Measurements from ENCODE around the gene BICD1. TPM values are rescaled to one million over a fixed set of nuclear protein-coding genes. Genes with fewer than 3 reads are reported as not detected.

Gene BICD1
- total and polyA plus RNA-seq, 2 donors (not counting 1 experiment from before 2014, with no cell fraction given) = 15.2 to 93.5 TPM

DNA sequence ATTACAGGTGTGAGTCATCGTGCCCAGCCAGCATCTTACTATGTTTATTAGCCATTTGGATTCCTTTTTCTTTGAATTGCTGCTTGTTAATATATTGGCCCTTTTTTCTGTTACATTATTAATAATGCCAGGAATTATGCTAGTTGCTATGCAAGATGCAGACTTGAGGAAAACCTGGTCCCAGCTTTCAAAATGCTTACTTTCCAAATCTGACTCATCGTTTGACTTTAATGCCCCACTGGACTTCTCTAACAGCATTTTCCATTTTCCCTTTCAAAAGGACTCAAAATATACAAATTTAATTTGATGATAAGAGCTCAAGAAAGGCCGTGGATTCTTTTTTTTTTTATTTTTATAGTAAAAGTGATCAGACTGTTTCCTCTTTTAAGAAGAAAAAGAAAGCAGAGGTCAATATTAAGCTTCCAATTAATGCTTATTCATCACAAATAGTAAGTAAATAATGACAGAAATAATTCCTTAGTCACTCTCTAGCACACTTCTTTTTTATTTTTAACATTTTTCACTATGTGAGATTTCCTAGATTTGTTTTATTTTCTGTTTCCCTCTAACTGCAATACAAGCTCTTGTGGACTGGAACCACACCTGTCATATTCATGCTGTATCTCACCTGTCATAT lies 146.6 kb downstream of the BICD1 start:
- peaks cover 1 to 8% (median 7%) of the 10 kb centered on the region in 3 donors for H3K9me3 ChIP-seq (ENCODE audit: control extremely low read depth in 1 of 3, control insufficient read depth in 2 of 3, insufficient read depth in 1 of 3, low read length in 2 of 3)
- no peak overlapping the region for H3K4me3 ChIP-seq (ENCODE audit: control extremely low read depth in 1 of 5, extremely low read depth in 1 of 5, insufficient read depth in 1 of 5, low read depth in 2 of 5, low read length in 4 of 5)
- H3K79me2 ChIP-seq (ENCODE audit: control insufficient read depth, insufficient read depth, low read length) = peaks cover 7% of the 10 kb centered on the region
- Mint-ChIP-seq H3K9me3 (ENCODE audit: insufficient read depth) (peaks cover 3% of the 10 kb centered on the region), H3K27ac (no peak overlapping the region), H3K4me3 (no peak overlapping the region), H3K4me1 (peaks cover 22% of the 10 kb centered on the region), H3K27me3 (no peaks in the 10 kb centered on the region)
- POLR2A ChIA-PET = interaction anchor here (0.5 to 1.5 kb wide), 3 partner anchors 12 to 37 kb away, joined by 3 to 5 read pairs (median 3); no protein-coding TSS in a partner anchor
- no peak for ATAC-seq (ENCODE audit: low read depth)
- H3K27me3 ChIP-seq (replicated peaks in 1 of 4; ENCODE audit: control extremely low read depth in 1 of 4, control insufficient read depth in 3 of 4, insufficient read depth in 4 of 4, low read length in 3 of 4) = no peaks in the 10 kb centered on the region
- H3K4me1 ChIP-seq (ENCODE audit: control insufficient read depth in 2 of 2, insufficient read depth in 2 of 2, low read length in 2 of 2) = peaks cover 3 to 8% of the 10 kb centered on the region in 2 donors
- H3K27ac ChIP-seq (ENCODE audit: low read length in 2 of 2) = peak overlapping the region in 1 of 2 donors; percentile 11
- H3K4me2 ChIP-seq (replicated peaks; ENCODE audit: low read depth, low read length, poor library complexity, severe bottlenecking) = no peak overlapping the region
- H3K9ac ChIP-seq (ENCODE audit: low read length) = peak overlapping the region; percentile 27
- no peak for TF ChIP-seq EZH2 (IDR thresholded peaks at IDR 0.05; ENCODE audit: borderline replicate concordance, insufficient read depth, low read depth, low read length, poor library complexity, severe bottlenecking)
- TF ChIP-seq, protein P1, sequence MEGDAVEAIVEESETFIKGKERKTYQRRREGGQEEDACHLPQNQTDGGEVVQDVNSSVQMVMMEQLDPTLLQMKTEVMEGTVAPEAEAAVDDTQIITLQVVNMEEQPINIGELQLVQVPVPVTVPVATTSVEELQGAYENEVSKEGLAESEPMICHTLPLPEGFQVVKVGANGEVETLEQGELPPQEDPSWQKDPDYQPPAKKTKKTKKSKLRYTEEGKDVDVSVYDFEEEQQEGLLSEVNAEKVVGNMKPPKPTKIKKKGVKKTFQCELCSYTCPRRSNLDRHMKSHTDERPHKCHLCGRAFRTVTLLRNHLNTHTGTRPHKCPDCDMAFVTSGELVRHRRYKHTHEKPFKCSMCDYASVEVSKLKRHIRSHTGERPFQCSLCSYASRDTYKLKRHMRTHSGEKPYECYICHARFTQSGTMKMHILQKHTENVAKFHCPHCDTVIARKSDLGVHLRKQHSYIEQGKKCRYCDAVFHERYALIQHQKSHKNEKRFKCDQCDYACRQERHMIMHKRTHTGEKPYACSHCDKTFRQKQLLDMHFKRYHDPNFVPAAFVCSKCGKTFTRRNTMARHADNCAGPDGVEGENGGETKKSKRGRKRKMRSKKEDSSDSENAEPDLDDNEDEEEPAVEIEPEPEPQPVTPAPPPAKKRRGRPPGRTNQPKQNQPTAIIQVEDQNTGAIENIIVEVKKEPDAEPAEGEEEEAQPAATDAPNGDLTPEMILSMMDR (IDR thresholded peaks at IDR 0.05) = no peak
- CTCF ChIA-PET = interaction anchor here (1.7 kb wide), 1 partner anchor 59 kb away, joined by 6 read pairs; no protein-coding TSS in a partner anchor
- no peaks in the 10 kb centered on the region for H4K20me1 ChIP-seq (ENCODE audit: control insufficient read depth, insufficient read depth, low read length, poor library complexity, severe bottlenecking)
- H2AFZ ChIP-seq (ENCODE audit: insufficient read depth, low read depth, low read length, poor library complexity, severe bottlenecking) = no peak overlapping the region
- intact Hi-C loops (cut with micrococcal nuclease) = loop anchor here (5.0 kb wide), 1 partner anchor 41 kb away; no protein-coding TSS in a partner anchor
- no CpG with 5 or more reads among the region's 3 CpGs for WGBS (ENCODE audit: insufficient coverage)
- no peak for DNase-seq
- H3K36me3 ChIP-seq (replicated peaks in 1 of 2; ENCODE audit: control extremely low read depth in 1 of 2, control insufficient read depth in 1 of 2, extremely low read depth in 1 of 2, insufficient read depth in 2 of 2, low read length in 1 of 2) = peaks cover 0 to 4% of the 10 kb centered on the region in 2 experiments
